Neural cell (in vitro differentiated cells): Measurements from ENCODE around the gene PLA2G4B. TPM values are rescaled to one million over a fixed set of nuclear protein-coding genes. Genes with fewer than 3 reads are reported as not detected.

ENCODE experiments used
- H2AFZ ChIP-seq: fragments of 200-600, 300-800 bp; sonication (generic), shearing (Covaris generic); 2 replicates; pipeline ENCODE4 v1.6.0; 2014; ENCODE audit warnings: low read depth, mild to moderate bottlenecking, antibody characterized with exemption, low read length, moderate library complexity
- H3F3A ChIP-seq: fragments of 200-600 bp; shearing (Covaris generic); 2 replicates; pipeline ENCODE4 v1.6.1; 2016; ENCODE audit warnings: mild to moderate bottlenecking, moderate library complexity, mixed read lengths, antibody characterized with exemption, low read length; ENCODE audit not compliant: insufficient read depth, poor library complexity, severe bottlenecking
- H3K27ac ChIP-seq: fragments of 200-600, 300-800 bp; sonication (generic), shearing (Covaris generic); 2 replicates; pipeline ENCODE4 v1.5.1; 2014; ENCODE audit warnings: mild to moderate bottlenecking, low read length, moderate library complexity
- H3K27me3 ChIP-seq: fragments of 300-800, 200-600 bp; sonication (generic), shearing (Covaris generic); 2 replicates; pipeline ENCODE4 v1.6.0; 2014; ENCODE audit warnings: mild to moderate bottlenecking, low read depth, low read length, moderate library complexity; ENCODE audit not compliant: insufficient read depth
- H3K36me3 ChIP-seq: fragments of 300-800, 200-600 bp; sonication (generic), shearing (Covaris generic); 2 replicates; pipeline ENCODE4 v1.5.1; 2014; ENCODE audit warnings: mild to moderate bottlenecking, antibody characterized with exemption, low read length, moderate library complexity; ENCODE audit not compliant: insufficient read depth
- H3K4me2 ChIP-seq: fragments of 300-800, 200-600 bp; sonication (generic), shearing (Covaris generic); 2 replicates; pipeline ENCODE4 v1.6.0; 2014; ENCODE audit warnings: mild to moderate bottlenecking, low read length
- H3K4me3 ChIP-seq: fragments of 300-800, 200-600 bp; sonication (generic), shearing (Covaris generic); 2 replicates; pipeline ENCODE4 v1.5.1; 2014; ENCODE audit warnings: mild to moderate bottlenecking, low read length, moderate library complexity
- H3K79me2 ChIP-seq: fragments of 200-600 bp; shearing (Covaris generic); replicated peaks from 2 replicates; pipeline ENCODE4 v1.6.0; 2014; ENCODE audit warnings: mild to moderate bottlenecking, low read length, moderate library complexity; ENCODE audit not compliant: insufficient read depth
- H3K9ac ChIP-seq: fragments of 300-800, 200-600 bp; sonication (generic), shearing (Covaris generic); 2 replicates; pipeline ENCODE4 v1.6.1; 2016; ENCODE audit warnings: mild to moderate bottlenecking, low read length, mixed read lengths
- H3K9me2 ChIP-seq: fragments of 200-600 bp; shearing (Covaris generic); 2 replicates; pipeline ENCODE4 v1.6.1; 2016; ENCODE audit warnings: mild to moderate bottlenecking, low read length, mixed read lengths; ENCODE audit not compliant: insufficient read depth
- H3K9me3 ChIP-seq: fragments of 200-600, 300-800 bp; sonication (generic), shearing (Covaris generic); 2 replicates; pipeline ENCODE4 v1.6.1; 2016; ENCODE audit warnings: mild to moderate bottlenecking, mixed run types, low read length, moderate library complexity, mixed read lengths
- H4K20me1 ChIP-seq: fragments of 200-600 bp; shearing (Covaris generic); 2 replicates; pipeline ENCODE4 v1.6.1; 2016; ENCODE audit warnings: mild to moderate bottlenecking, mixed run types; ENCODE audit not compliant: insufficient read depth
- EP300 ChIP-seq: fragments of 450-650 bp; conservative IDR thresholded peaks from 2 replicates; pipeline ENCODE4 v1.6.1; 2014; ENCODE audit warnings: antibody characterized with exemption, mild to moderate bottlenecking, moderate library complexity; ENCODE audit not compliant: poor library complexity, severe bottlenecking
- EZH2 ChIP-seq: fragments of 200-600, 300-800 bp; shearing (Covaris generic), sonication (generic); IDR thresholded peaks from 2 replicates; pipeline ENCODE4 v1.6.1; 2014; ENCODE audit warnings: antibody characterized with exemption, low read length, borderline replicate concordance, mild to moderate bottlenecking; ENCODE audit not compliant: insufficient read depth, poor library complexity, severe bottlenecking
- MXI1 ChIP-seq: fragments of 450-650 bp; conservative IDR thresholded peaks from 2 replicates; pipeline ENCODE4 v1.6.1; 2014; ENCODE audit warnings: antibody characterized with exemption, mild to moderate bottlenecking; ENCODE audit not compliant: poor library complexity, severe bottlenecking
- POLR2AphosphoS5 ChIP-seq: IDR thresholded peaks from 2 replicates; pipeline ENCODE4 v1.6.1; 2012
- RAD21 ChIP-seq: fragments of 450-650 bp; conservative IDR thresholded peaks from 2 replicates; pipeline ENCODE4 v1.6.1; 2014; ENCODE audit warnings: antibody characterized with exemption, mild to moderate bottlenecking, moderate library complexity
- SMC3 ChIP-seq: fragments of 450-650 bp; conservative IDR thresholded peaks from 2 replicates; pipeline ENCODE4 v1.6.1; 2014; ENCODE audit warnings: antibody characterized with exemption, mild to moderate bottlenecking, moderate library complexity; ENCODE audit not compliant: poor library complexity
- TAF1 ChIP-seq: IDR thresholded peaks from 2 replicates; pipeline ENCODE4 v1.6.1; 2012; ENCODE audit warnings: low read depth
- polyA plus RNA-seq: library from polyadenylated mRNA; depleted of rRNA; stranded (reverse); fragments of >200 nt; gene quantifications from 2 replicates; pipeline ENCODE4 v1.2.3, GENCODE V29; 2014
- TF ChIP-seq, protein P1 (sequence below): IDR thresholded peaks from 2 replicates; pipeline ENCODE4 v1.6.1; 2012; ENCODE audit warnings: borderline replicate concordance
- TF ChIP-seq, protein P2 (sequence below): fragments of 450-650 bp; IDR thresholded peaks from 2 replicates; pipeline ENCODE4 v1.5.1; 2014; ENCODE audit warnings: antibody characterized with exemption, mild to moderate bottlenecking, moderate library complexity; ENCODE audit not compliant: poor library complexity, severe bottlenecking

PLA2G4B gene
- polyA plus RNA-seq, 1 donor from 2014 or later: 11.3 TPM

DNA sequence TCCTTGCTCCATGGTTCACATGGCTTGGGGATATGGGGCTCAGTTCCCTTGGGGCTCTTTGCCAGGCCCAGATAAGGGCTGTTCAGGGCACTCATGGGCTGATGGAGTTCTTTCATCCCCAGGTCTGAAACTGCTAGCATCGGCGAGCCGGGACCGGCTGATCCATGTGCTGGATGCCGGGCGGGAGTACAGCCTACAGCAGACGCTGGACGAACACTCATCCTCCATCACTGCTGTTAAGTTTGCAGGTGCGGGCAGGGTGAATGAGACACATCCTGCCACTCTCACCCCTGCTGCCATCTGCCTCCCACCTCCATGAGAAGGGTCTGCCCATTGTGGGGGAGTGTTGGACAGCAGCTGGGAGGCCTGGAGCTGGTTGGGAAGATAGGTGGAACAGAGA lies 21.9 kb upstream of the PLA2G4B start:
- Histone ChIP-seq H3K4me3 (no peak overlapping the region), H3K27me3 (no peaks in the 10 kb centered on the region), H4K20me1 (no peaks in the 10 kb centered on the region), H3K27ac (no peak overlapping the region), H3K36me3 (peaks cover 7% of the 10 kb centered on the region), H3K9me2 (no peaks in the 10 kb centered on the region), H3K9me3 (no peaks in the 10 kb centered on the region), H3K79me2 (no peaks in the 10 kb centered on the region), H2AFZ (no peak overlapping the region), H3F3A (no peaks in the 10 kb centered on the region), H3K4me2 (no peak overlapping the region), H3K9ac (no peak overlapping the region)
- TF ChIP-seq EP300 (no peak), RAD21 (no peak), EZH2 (no peak), MXI1 (no peak), POLR2AphosphoS5 (no peak), SMC3 (no peak), TAF1 (no peak)
- TF ChIP-seq, protein P1, sequence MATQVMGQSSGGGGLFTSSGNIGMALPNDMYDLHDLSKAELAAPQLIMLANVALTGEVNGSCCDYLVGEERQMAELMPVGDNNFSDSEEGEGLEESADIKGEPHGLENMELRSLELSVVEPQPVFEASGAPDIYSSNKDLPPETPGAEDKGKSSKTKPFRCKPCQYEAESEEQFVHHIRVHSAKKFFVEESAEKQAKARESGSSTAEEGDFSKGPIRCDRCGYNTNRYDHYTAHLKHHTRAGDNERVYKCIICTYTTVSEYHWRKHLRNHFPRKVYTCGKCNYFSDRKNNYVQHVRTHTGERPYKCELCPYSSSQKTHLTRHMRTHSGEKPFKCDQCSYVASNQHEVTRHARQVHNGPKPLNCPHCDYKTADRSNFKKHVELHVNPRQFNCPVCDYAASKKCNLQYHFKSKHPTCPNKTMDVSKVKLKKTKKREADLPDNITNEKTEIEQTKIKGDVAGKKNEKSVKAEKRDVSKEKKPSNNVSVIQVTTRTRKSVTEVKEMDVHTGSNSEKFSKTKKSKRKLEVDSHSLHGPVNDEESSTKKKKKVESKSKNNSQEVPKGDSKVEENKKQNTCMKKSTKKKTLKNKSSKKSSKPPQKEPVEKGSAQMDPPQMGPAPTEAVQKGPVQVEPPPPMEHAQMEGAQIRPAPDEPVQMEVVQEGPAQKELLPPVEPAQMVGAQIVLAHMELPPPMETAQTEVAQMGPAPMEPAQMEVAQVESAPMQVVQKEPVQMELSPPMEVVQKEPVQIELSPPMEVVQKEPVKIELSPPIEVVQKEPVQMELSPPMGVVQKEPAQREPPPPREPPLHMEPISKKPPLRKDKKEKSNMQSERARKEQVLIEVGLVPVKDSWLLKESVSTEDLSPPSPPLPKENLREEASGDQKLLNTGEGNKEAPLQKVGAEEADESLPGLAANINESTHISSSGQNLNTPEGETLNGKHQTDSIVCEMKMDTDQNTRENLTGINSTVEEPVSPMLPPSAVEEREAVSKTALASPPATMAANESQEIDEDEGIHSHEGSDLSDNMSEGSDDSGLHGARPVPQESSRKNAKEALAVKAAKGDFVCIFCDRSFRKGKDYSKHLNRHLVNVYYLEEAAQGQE: no peak
- TF ChIP-seq, protein P2, sequence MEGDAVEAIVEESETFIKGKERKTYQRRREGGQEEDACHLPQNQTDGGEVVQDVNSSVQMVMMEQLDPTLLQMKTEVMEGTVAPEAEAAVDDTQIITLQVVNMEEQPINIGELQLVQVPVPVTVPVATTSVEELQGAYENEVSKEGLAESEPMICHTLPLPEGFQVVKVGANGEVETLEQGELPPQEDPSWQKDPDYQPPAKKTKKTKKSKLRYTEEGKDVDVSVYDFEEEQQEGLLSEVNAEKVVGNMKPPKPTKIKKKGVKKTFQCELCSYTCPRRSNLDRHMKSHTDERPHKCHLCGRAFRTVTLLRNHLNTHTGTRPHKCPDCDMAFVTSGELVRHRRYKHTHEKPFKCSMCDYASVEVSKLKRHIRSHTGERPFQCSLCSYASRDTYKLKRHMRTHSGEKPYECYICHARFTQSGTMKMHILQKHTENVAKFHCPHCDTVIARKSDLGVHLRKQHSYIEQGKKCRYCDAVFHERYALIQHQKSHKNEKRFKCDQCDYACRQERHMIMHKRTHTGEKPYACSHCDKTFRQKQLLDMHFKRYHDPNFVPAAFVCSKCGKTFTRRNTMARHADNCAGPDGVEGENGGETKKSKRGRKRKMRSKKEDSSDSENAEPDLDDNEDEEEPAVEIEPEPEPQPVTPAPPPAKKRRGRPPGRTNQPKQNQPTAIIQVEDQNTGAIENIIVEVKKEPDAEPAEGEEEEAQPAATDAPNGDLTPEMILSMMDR: no peak

DNA sequence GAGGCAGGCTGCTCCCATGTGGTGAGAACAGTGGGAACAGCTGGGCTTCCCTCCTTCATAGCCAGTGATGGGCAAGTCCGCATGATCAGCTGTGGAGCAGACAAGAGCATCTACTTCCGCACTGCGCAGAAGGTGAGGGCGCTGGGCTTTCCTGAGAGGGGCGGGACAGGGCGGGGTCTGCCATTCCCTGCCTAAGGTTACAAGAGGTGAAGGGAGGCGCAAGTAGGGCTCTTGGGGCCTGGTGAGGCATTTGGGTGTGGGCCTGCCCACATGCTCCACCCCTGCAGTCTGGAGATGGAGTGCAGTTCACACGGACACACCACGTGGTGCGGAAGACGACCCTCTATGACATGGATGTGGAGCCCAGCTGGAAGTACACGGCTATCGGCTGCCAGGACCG lies 21.3 kb upstream of the PLA2G4B start:
- H3K4me2 ChIP-seq: no peak overlapping the region
- H3F3A ChIP-seq: no peaks in the 10 kb centered on the region
- no peaks in the 10 kb centered on the region for H3K79me2 ChIP-seq
- peaks cover 7% of the 10 kb centered on the region for H3K36me3 ChIP-seq
- H4K20me1 ChIP-seq: no peaks in the 10 kb centered on the region
- no peaks in the 10 kb centered on the region for H3K9me2 ChIP-seq
- H3K4me3 ChIP-seq: no peak overlapping the region
- TF ChIP-seq SMC3 (no peak), EZH2 (no peak), RAD21 (no peak), MXI1 (no peak), POLR2AphosphoS5 (no peak), TAF1 (no peak), EP300 (no peak)
- TF ChIP-seq, protein P1: no peak
- TF ChIP-seq, protein P2: no peak
- no peaks in the 10 kb centered on the region for H3K9me3 ChIP-seq
- no peak overlapping the region for H2AFZ ChIP-seq
- H3K9ac ChIP-seq: no peak overlapping the region
- no peak overlapping the region for H3K27ac ChIP-seq
- no peaks in the 10 kb centered on the region for H3K27me3 ChIP-seq
